Islet of Langerhans (tissue), 1 donor: ENCODE data around the gene SHROOM3.
"Not testable (repeated sequence)": the region's sequence is repeated elsewhere in the genome, so short reads cannot be mapped to it uniquely, and the experiment has no call there.

ENCODE experiments used
- FAIRE-seq: peaks from one replicate; lab custom pipeline; 2011; peaks lifted over from hg19 to GRCh38; lab: Jason Lieb, UNC

SHROOM3 gene

GRCh38 chr4:76595435-76595834, 160.4 kb downstream of the SHROOM3 start:
- FAIRE-seq, result no peak

GRCh38 chr4:76596713-76597112, 161.7 kb downstream of the SHROOM3 start:
- FAIRE-seq, result no peak

DNA sequence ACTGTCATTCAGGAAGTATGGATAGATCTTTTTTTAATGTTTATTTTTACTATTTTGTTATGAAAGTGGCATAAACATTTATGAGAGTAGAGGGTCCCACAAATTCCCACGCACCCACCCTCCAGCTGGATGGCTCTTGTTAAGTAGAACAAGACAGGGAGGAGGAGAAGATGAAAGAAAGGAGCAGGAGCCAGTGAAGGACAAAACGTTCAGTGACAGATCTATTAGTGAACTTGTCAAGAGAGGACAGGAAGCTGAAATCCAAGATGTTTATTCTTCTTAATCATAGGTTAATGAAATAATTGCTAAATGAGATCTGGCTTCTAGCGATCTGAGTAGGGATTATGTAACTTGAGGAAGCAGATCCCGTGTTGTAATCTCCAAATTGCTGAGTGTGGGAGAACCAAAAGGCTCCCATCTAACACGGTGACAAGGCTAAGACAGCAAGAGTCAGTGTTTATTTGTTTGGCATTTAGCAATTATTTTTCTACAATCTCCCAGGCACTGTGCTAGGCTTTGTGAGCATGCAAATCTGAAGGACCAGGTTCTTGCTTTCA, 162.5 kb downstream of the SHROOM3 start:
- FAIRE-seq, result peak; percentile 27

DNA sequence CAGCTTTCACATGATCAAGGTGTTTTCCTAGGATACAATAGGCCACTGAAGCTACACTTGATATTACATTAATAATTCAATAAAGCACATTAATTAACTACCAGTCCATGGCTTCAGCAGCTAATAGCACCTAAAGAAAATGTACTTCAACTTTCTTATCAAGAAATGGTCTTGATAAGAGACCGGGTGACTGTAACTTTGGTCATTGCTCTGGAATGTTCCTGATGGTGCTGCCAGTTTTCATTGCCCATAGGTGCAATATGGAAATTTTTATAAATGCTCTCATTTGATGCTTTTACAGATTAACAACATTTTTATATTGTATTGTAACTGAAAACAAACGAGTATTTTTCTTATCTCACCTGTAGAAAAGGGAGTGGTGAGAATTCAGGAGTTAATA, 165.4 kb downstream of the SHROOM3 start:
- FAIRE-seq, result peak; percentile 27

- FAIRE-seq, result no peak
Measured at GRCh38 chr4:76601791-76602190, 166.8 kb downstream of the SHROOM3 start.

GRCh38 chr4:76605099-76605563, 170.1 kb downstream of the SHROOM3 start:
- FAIRE-seq, result no peak

- no peak for FAIRE-seq
Measured at GRCh38 chr4:76606645-76607265, 171.7 kb downstream of the SHROOM3 start.

- FAIRE-seq, result no peak
Measured at GRCh38 chr4:76607266-76607799, 172.3 kb downstream of the SHROOM3 start.

- no peak for FAIRE-seq
Measured at GRCh38 chr4:76607846-76608245, 172.8 kb downstream of the SHROOM3 start.

DNA sequence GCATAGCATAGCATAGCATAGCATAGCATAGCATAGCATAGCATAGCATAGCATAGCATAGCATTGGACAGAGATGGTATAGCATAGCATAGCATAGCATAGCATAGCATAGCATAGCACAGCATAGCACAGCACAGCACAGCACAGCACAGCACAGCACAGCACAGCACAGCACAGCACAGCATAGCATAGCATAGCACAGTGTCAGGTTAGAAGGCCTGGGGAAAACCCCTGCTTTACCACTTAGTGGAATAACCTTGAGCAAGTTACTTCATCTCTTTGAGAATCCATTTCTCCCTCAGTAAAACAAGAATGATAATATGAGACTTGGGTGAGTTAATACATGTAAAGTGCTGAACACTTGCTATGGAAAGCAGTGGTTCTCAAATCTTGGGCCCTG, 173.5 kb downstream of the SHROOM3 start:
- not testable (repeated sequence) for FAIRE-seq

GRCh38 chr4:76610751-76611547, 175.9 kb downstream of the SHROOM3 start:
- FAIRE-seq, result no peak

DNA sequence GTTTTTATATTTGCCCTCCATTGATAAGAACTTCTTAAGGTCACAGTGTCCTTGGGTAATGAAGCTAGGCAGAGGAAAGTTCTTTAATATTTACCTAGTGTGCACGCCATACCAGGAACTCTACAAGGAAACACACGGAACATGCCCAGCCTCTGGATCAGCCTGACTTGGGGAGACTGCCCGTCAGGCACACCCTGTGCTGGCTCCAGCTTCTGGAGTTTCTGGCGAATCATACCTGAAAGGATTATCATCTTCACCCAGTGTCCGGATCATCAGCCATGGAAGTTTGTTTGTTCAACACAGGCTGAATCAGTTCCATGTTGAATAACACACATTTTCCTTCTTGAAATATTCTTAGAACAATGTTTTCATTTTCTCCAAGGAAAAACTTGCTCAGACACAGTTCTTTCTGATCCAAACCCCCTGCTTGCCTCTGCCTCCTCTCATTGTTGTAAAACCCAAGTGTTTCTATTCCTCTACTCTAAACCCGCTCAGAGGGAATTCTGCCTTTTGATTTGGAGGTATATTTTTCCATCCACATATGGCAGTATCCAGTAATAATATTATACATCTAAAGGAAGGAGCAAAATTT, 176.7 kb downstream of the SHROOM3 start:
- FAIRE-seq, result no peak

- no peak for FAIRE-seq
Measured at GRCh38 chr4:76614589-76614988, 179.6 kb downstream of the SHROOM3 start.

GRCh38 chr4:76615999-76616398, 181.0 kb downstream of the SHROOM3 start:
- FAIRE-seq, result no peak

DNA sequence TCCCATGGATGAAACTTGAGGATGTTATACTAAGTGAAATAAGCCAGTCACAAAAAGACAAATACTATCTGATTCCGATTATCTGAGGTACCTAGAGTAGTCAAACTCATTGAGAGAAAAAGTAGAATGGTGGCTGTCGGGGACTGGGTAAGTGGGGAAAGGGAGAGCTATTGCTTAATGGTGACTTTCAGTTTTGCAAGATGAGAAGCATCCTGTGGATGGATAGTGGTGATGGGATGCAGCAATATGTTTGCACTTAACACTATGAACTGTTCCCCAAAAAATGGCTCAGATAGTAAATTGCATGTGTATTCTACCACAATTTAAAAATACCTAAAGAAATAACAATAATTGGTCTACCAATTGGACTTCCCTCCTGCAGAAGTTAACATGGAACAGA, 181.5 kb downstream of the SHROOM3 start:
- FAIRE-seq, result no peak

DNA sequence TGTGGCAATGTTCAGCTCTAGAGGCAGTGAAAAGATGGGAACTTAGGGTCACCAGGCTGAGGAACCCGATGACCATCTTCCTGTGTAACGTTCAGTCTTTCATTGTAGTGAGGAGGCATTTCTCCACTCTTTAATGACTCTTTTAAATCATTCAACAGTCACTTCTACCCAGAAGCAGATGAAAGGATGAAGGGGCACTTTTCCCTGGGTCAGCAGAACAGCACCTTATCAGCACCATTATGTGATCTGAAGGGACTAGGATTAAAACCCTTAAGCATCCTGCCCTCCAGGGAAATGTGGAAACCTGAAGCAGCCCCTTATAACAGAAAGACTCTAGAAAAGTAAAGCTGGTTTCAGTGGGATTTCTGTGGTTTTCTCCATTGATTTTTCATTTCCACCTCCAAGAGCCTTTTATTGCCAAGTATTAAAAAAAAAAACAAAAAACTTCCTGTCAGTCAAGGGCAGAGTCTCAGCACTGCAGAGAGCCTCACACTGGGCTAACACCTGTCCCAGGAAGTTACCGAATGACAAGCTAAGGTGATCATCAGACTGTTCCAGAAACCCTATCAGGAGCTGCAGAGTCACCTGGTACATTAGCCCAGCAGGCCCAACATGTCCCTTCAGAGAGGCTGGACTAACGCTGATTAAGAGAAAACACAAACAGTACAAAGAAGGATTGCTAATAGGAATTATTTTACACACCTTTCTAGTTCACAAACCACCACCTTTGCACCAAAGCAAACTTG, 185.9 kb downstream of the SHROOM3 start:
- FAIRE-seq, result no peak

DNA sequence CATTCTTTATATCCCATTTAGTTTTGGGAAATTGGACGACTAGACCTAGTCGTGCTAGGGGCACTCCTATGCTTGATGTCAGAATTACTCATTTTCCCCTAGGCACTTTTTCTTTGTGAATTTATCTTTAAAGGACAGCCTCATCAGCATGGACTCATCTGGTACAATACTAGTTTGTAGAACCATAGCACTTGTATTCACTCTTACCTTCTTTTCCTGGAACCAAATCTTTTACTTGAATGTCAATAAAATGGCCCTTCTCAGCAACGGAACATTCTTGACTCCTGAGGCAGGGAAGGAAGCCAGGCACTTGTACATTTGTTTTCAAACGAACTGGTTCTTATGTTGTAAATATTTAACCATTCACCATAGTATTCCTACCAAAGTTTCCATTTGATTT, 187.1 kb downstream of the SHROOM3 start:
- FAIRE-seq, result no peak

DNA sequence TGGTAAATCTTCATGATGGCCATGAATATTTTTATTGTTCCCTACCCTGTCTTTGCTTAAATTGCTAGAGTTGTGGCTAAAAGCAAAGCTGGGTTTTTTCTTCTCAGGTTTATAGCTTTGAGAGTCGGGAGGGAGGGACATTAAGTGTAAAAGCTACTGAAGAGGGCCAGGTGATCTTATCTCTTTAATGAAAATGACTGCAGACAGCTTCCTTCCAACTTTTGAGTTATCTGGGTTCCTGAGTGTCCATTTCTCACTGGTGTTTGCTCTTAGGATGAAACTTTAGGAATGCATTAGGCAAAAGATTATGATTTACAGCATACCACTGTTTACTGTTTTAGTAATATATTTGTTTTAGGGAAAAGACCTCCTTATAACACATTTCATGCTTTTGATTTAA, 187.7 kb downstream of the SHROOM3 start:
- no peak for FAIRE-seq

- peak; percentile 13 for FAIRE-seq
Measured at GRCh38 chr4:76623217-76624045, 188.4 kb downstream of the SHROOM3 start.

- peak; percentile 41 for FAIRE-seq
Measured at GRCh38 chr4:76624241-76624681, 189.2 kb downstream of the SHROOM3 start.
